Keratinocyte (primary cell): ENCODE data around the gene IGSF1. TPM values are rescaled to one million over a fixed set of nuclear protein-coding genes. Genes with fewer than 3 reads are reported as not detected.

Source experiments
- DNase-seq: peaks from one replicate; pipeline ENCODE4 v3.0.0-alpha.2; 2011; ENCODE audit warnings: low read depth, missing footprints, low spot score
- FAIRE-seq: peaks from 2 replicates; lab custom pipeline; 2011; peaks lifted over from hg19 to GRCh38; lab: Jason Lieb, UNC
- H2AFZ ChIP-seq: 2 replicates; pipeline ENCODE4 v1.6.0; 2012; ENCODE audit warnings: low read length, control low read depth, inconsistent platforms; ENCODE audit not compliant: control insufficient read depth
- H3K27ac ChIP-seq: 2 replicates; pipeline ENCODE4 v1.5.1; 2011; ENCODE audit warnings: low read length; ENCODE audit not compliant: control insufficient read depth, insufficient read depth
- H3K27me3 ChIP-seq: 3 replicates; pipeline ENCODE4 v1.6.0; 2011; ENCODE audit warnings: low read length; ENCODE audit not compliant: control insufficient read depth, insufficient read depth; ENCODE audit errors: extremely low read depth
- H3K36me3 ChIP-seq, 2 experiments: 2 replicates in 1 of 2; 3 replicates in 1 of 2; pipeline ENCODE4 v1.5.1; 2011; ENCODE audit warnings: low read length in 2 of 2, mild to moderate bottlenecking in 1 of 2; ENCODE audit not compliant: control insufficient read depth in 2 of 2, insufficient read depth in 2 of 2; ENCODE audit errors: extremely low read depth in 1 of 2
- H3K4me1 ChIP-seq: 3 replicates; pipeline ENCODE4 v1.5.1; 2011; ENCODE audit warnings: low read length; ENCODE audit not compliant: control insufficient read depth, insufficient read depth; ENCODE audit errors: extremely low read depth
- H3K4me2 ChIP-seq: 3 replicates; pipeline ENCODE4 v1.6.0; 2011; ENCODE audit warnings: low read depth, low read length; ENCODE audit not compliant: control insufficient read depth, insufficient read depth; ENCODE audit errors: extremely low read depth
- H3K4me3 ChIP-seq, 3 experiments: fragments of 200-600 bp in 1 of 3; sonication (generic) in 1 of 3; 2 replicates in 2 of 3; 3 replicates in 1 of 3; pipeline ENCODE4 v1.5.1; 2011 to 2016; ENCODE audit warnings: low read length in 3 of 3, mild to moderate bottlenecking in 3 of 3, control low read depth in 2 of 3, inconsistent platforms in 1 of 3, low read depth in 1 of 3, mixed read lengths in 1 of 3, mixed run types in 1 of 3, moderate library complexity in 1 of 3; ENCODE audit not compliant: control insufficient read depth in 2 of 3, insufficient read depth in 2 of 3; ENCODE audit errors: extremely low read depth in 1 of 3
- H3K79me2 ChIP-seq: 2 replicates; pipeline ENCODE4 v1.6.0; 2012; ENCODE audit warnings: low read length; ENCODE audit not compliant: control insufficient read depth, insufficient read depth
- H3K9ac ChIP-seq: 3 replicates; pipeline ENCODE4 v1.6.0; 2011; ENCODE audit warnings: low read length; ENCODE audit not compliant: control insufficient read depth, insufficient read depth; ENCODE audit errors: extremely low read depth
- H3K9me1 ChIP-seq: 3 replicates; pipeline ENCODE4 v1.6.0; 2011; ENCODE audit warnings: low read length; ENCODE audit not compliant: control insufficient read depth, insufficient read depth; ENCODE audit errors: extremely low read depth
- H3K9me3 ChIP-seq: 2 replicates; pipeline ENCODE4 v1.5.1; 2012; ENCODE audit warnings: low read depth, low read length; ENCODE audit not compliant: control insufficient read depth
- H4K20me1 ChIP-seq: 3 replicates; pipeline ENCODE4 v1.6.0; 2011; ENCODE audit warnings: low read length; ENCODE audit not compliant: control insufficient read depth, insufficient read depth; ENCODE audit errors: extremely low read depth
- CTCF ChIP-seq, 3 experiments: IDR thresholded peaks in 1 of 3; conservative IDR thresholded peaks in 1 of 3; optimal IDR thresholded peaks in 1 of 3; 2 replicates in 2 of 3; 3 replicates in 1 of 3; pipeline versions ENCODE3 to v1.5.1; 2011; ENCODE audit warnings: low read length in 3 of 3, mild to moderate bottlenecking in 3 of 3, moderate library complexity in 2 of 3, control low read depth in 1 of 3, inconsistent platforms in 1 of 3; ENCODE audit not compliant: insufficient read depth in 2 of 3; ENCODE audit errors: extremely low read depth in 1 of 3
- EZH2 ChIP-seq: IDR thresholded peaks from one replicate; pipeline ENCODE4 v1.6.1; 2012; ENCODE audit warnings: inconsistent platforms, mild to moderate bottlenecking, low read length, moderate library complexity
- dilution Hi-C: fragments of 300-500 bp; cut with MboI; formaldehyde crosslinking; loops from one replicate; pipeline ENCODE4 v1.7.0; 2020; ENCODE audit warnings: low sequenced_read_pairs; ENCODE audit not compliant: extremely low pct_ligation_motif_present
- polyA plus RNA-seq, 5 experiments: library from polyadenylated mRNA; depleted of rRNA in 3 of 5; stranded (reverse) in 3 of 5; stranded (forward) in 1 of 5; unstranded in 1 of 5; fragments of >200 nt; gene quantifications; 1 replicate in 1 of 5; 2 replicates in 3 of 5; 3 replicates in 1 of 5; pipeline versions ENCODE4 v1.2.1 to v1.2.3, GENCODE V29; 2011 to 2012; ENCODE audit warnings: missing spikeins in 2 of 5, low read depth in 1 of 5, low replicate concordance in 1 of 5

The IGSF1 gene
- polyA plus RNA-seq, 1 donor (not counting 4 experiments of a cell fraction or from before 2014, with no cell fraction given): not detected

GRCh38 chrX:131306601-131307000 is 17.5 kb upstream of the IGSF1 start:
- Histone ChIP-seq H3K9me1 (no peaks in the 10 kb centered on the region), H4K20me1 (no peaks in the 10 kb centered on the region), H3K27me3 (no peaks in the 10 kb centered on the region), H3K36me3 (no peaks in the 10 kb centered on the region), H3K27ac (no peak overlapping the region), H3K4me3 (no peak overlapping the region), H3K9me3 (no peaks in the 10 kb centered on the region), H3K4me1 (no peaks in the 10 kb centered on the region), H3K4me2 (no peak overlapping the region), H2AFZ (no peak overlapping the region), H3K9ac (no peak overlapping the region), H3K79me2 (no peaks in the 10 kb centered on the region)
- DNase-seq (no peak), FAIRE-seq (no peak)
- TF ChIP-seq EZH2: no peak
- TF ChIP-seq CTCF (optimal IDR thresholded peaks at IDR 0.05 in 1 of 3, IDR thresholded peaks at IDR 0.05 in 1 of 3, conservative IDR thresholded peaks at IDR 0.05 in 1 of 3; ENCODE audit: extremely low read depth in 1 of 3, insufficient read depth in 2 of 3, low read length in 3 of 3): no peak
- dilution Hi-C loops: no loop called here

- Histone ChIP-seq H3K27me3 (no peaks in the 10 kb centered on the region), H3K36me3 (no peaks in the 10 kb centered on the region), H3K4me2 (no peak overlapping the region), H3K27ac (no peak overlapping the region), H2AFZ (no peak overlapping the region), H3K9me3 (no peaks in the 10 kb centered on the region), H3K79me2 (no peaks in the 10 kb centered on the region), H3K9me1 (no peaks in the 10 kb centered on the region), H3K4me3 (no peak overlapping the region), H3K9ac (no peak overlapping the region), H4K20me1 (no peaks in the 10 kb centered on the region), H3K4me1 (no peaks in the 10 kb centered on the region)
- FAIRE-seq (no peak), DNase-seq (no peak)
- dilution Hi-C loops: no loop called here
- TF ChIP-seq CTCF (optimal IDR thresholded peaks at IDR 0.05 in 1 of 3, IDR thresholded peaks at IDR 0.05 in 1 of 3, conservative IDR thresholded peaks at IDR 0.05 in 1 of 3; ENCODE audit: extremely low read depth in 1 of 3, insufficient read depth in 2 of 3, low read length in 3 of 3): no peak
- TF ChIP-seq EZH2: no peak
Observed at GRCh38 chrX:131305926-131306325, 16.8 kb upstream of the IGSF1 start.
